ENCODE results near the gene HOXD10.

HOXD10 gene

GRCh38 chr2:176152350-176153181 is 36.0 kb downstream of the HOXD10 start:
- DNase-seq = no peak

GRCh38 chr2:176154576-176155252 is 38.1 kb downstream of the HOXD10 start:
- DNase-seq = no peak

- no peak for DNase-seq
These were observed 38.9 kb downstream of the HOXD10 start for GRCh38 chr2:176155356-176156044.

GRCh38 chr2:176156301-176156806 is 39.8 kb downstream of the HOXD10 start:
- DNase-seq = no peak

GRCh38 chr2:176156807-176157498 is 40.4 kb downstream of the HOXD10 start, which contains the start of gene HOXD3:
Gene HOXD3 (plus strand): TSS chr2:176157307. CDS start chr2:176169115, 11,808 bp downstream.
- DNase-seq = no peak

GRCh38 chr2:176157499-176158185 is 41.1 kb downstream of the HOXD10 start:
- no peak for DNase-seq

GRCh38 chr2:176158186-176158591 is 41.6 kb downstream of the HOXD10 start:
- DNase-seq = no peak

GRCh38 chr2:176158855-176159662 is 42.5 kb downstream of the HOXD10 start:
- DNase-seq = no peak

- no peak for DNase-seq
These were observed 43.2 kb downstream of the HOXD10 start for GRCh38 chr2:176159663-176160250.

- DNase-seq = no peak
These were observed 43.8 kb downstream of the HOXD10 start for GRCh38 chr2:176160251-176160985.

- DNase-seq = no peak
These were observed 44.6 kb downstream of the HOXD10 start for GRCh38 chr2:176160986-176161824.

GRCh38 chr2:176161825-176162626 is 45.4 kb downstream of the HOXD10 start:
- DNase-seq = no peak

GRCh38 chr2:176162911-176163671 is 46.5 kb downstream of the HOXD10 start:
- DNase-seq = no peak

GRCh38 chr2:176163672-176164056 is 47.1 kb downstream of the HOXD10 start:
- DNase-seq = no peak

- no peak for DNase-seq
These were observed 47.6 kb downstream of the HOXD10 start for GRCh38 chr2:176164201-176164600.

- no peak for DNase-seq
These were observed 48.2 kb downstream of the HOXD10 start for GRCh38 chr2:176164611-176165369.

Measured in activated CD4-positive, CD25-positive, alpha-beta regulatory T cell (primary cell).